Mucosa of descending colon (tissue), 3 donors: Measurements from ENCODE around the gene MMP24. TPM values are rescaled to one million over a fixed set of nuclear protein-coding genes. Genes with fewer than 3 reads are reported as not detected.

Experiments
- ATAC-seq: fragments of 200-7000 bp; cut with Tn5 transposase; one replicate; pipeline ENCODE4 v1.9.1; 2020; ENCODE audit warnings: mild to moderate bottlenecking, moderate library complexity
- DNase-seq, 3 donors: peaks; one replicate each; pipeline ENCODE4 v3.0.0-alpha.2; 2020
- H3K36me3 ChIP-seq: fragments of 200-600 bp; one replicate; pipeline ENCODE4 v1.8.0; 2021; ENCODE audit warnings: low read depth, mild to moderate bottlenecking
- H3K4me1 ChIP-seq: fragments of 200-600 bp; one replicate; pipeline ENCODE4 v1.8.0; 2021; ENCODE audit warnings: low read depth, mild to moderate bottlenecking
- H3K4me3 ChIP-seq: fragments of 200-600 bp; one replicate; pipeline ENCODE4 v1.8.0; 2021; ENCODE audit warnings: mild to moderate bottlenecking
- H3K9me3 ChIP-seq: fragments of 200-600 bp; one replicate; pipeline ENCODE4 v1.8.0; 2021; ENCODE audit warnings: mild to moderate bottlenecking
- CTCF ChIP-seq: fragments of 200-600 bp; IDR thresholded peaks from one replicate; pipeline ENCODE4 v1.8.0; 2022; ENCODE audit warnings: antibody characterized with exemption, mild to moderate bottlenecking
- intact Hi-C, 2 donors: fragments of 100-400 bp; cut with DNase I in 1 of 2; cut with micrococcal nuclease in 1 of 2; formaldehyde crosslinking; loops; one replicate each; pipeline versions ENCODE4 v1.11.0 to v1.11.1; 2022; cut with DNase I, micrococcal nuclease
- total RNA-seq, 3 donors: library from RNA; stranded (reverse); fragmentation: NEBNext Ultra II Directional in 2 of 3; extraction: Animal tissue kit (Norgen Biotek cat#: 25700) in 2 of 3; gene quantifications; one replicate each; pipeline versions ENCODE4 v1.2.1 to v1.2.4, GENCODE V29; 2021 to 2023
- donor health status: DM: no; HTN: no; CAD: no; lungs with moderate emphysema.
- donor health status: DM: no; HTN: no; CAD: no.
- donor health status: DM: no; HTN: yes; CAD: no.

MMP24 gene
- total RNA-seq, 3 donors from 2014 or later, result 0.24 to 0.70 (median 0.58) TPM

GRCh38 chr20:35277127-35277526 is 50.6 kb downstream of the MMP24 start:
- H3K4me3 ChIP-seq, result peak overlapping the region; percentile 65
- TF ChIP-seq CTCF, result no peak
- no peaks in the 10 kb centered on the region for H3K36me3 ChIP-seq
- H3K9me3 ChIP-seq, result no peaks in the 10 kb centered on the region
- H3K4me1 ChIP-seq, result peaks cover 15% of the 10 kb centered on the region
- ATAC-seq (no peak), DNase-seq (no peak)
- intact Hi-C loops, result no loop called here

GRCh38 chr20:35277531-35278395 is 51.3 kb downstream of the MMP24 start, which contains the start of gene MMP24OS:
Gene MMP24OS, minus strand, starts transcription at chr20:35278122. Its CDS starts 193 bp downstream, at chr20:35277929.
- Histone ChIP-seq H3K36me3 (no peaks in the 10 kb centered on the region), H3K4me1 (peaks cover 18% of the 10 kb centered on the region), H3K9me3 (no peaks in the 10 kb centered on the region), H3K4me3 (peak within 1 kb of the TSS; percentile 65)
- ATAC-seq (peak; percentile 95), DNase-seq (peak; percentile 92 to 95 (median 95))
- intact Hi-C loops, result no loop called here
- peak; percentile 9 for TF ChIP-seq CTCF

- intact Hi-C loops, result no loop called here
Measured at GRCh38 chr20:35279040-35279439, 52.5 kb downstream of the MMP24 start.

GRCh38 chr20:35279533-35280174 is 53.2 kb downstream of the MMP24 start:
- no peak for DNase-seq
- intact Hi-C loops, result no loop called here
- no peak for ATAC-seq
- Histone ChIP-seq H3K36me3 (no peaks in the 10 kb centered on the region), H3K4me1 (peaks cover 28% of the 10 kb centered on the region), H3K4me3 (no peak overlapping the region), H3K9me3 (no peaks in the 10 kb centered on the region)
- no peak for TF ChIP-seq CTCF

More at GRCh38 chr20:35279040-35279439, 52.5 kb downstream of the MMP24 start:
- no peaks in the 10 kb centered on the region for H3K9me3 ChIP-seq
- H3K36me3 ChIP-seq, result no peaks in the 10 kb centered on the region
- ATAC-seq (no peak), DNase-seq (no peak)
- TF ChIP-seq CTCF, result no peak
- no peak overlapping the region for H3K4me3 ChIP-seq
- H3K4me1 ChIP-seq, result peaks cover 28% of the 10 kb centered on the region

- Histone ChIP-seq H3K4me3 (no peak overlapping the region), H3K4me1 (peaks cover 37% of the 10 kb centered on the region), H3K9me3 (no peaks in the 10 kb centered on the region), H3K36me3 (no peaks in the 10 kb centered on the region)
- intact Hi-C loops, result no loop called here
- ATAC-seq, result no peak
- no peak for TF ChIP-seq CTCF
- DNase-seq, result no peak
Measured at GRCh38 chr20:35280523-35280922, 54.0 kb downstream of the MMP24 start.
